ENCODE data around the gene MICU1.
"Not testable (repeated sequence)": the region's sequence is repeated elsewhere in the genome, so short reads cannot be mapped to it uniquely, and the experiment has no call there.

DNA sequence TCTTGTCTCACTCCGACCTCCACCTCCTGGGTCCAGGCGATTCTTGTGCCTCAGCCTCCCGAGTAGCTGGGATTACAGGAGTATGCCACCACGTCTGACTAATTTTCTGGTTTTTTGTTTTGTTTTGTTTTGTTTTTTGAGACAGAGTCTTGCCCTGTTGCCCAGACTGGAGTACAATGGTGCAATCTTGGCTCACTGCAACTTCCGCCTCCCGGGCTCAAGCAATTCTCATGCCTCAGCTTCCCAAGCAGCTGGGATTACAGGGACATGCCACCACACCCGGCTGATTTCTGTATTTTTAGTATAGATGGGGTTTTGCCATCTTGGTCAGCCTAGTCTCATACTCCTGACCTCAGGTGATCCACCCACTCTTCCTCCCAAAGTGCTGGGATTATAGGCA is 158.8 kb downstream of the MICU1 start:
- TF ChIP-seq, protein P1, sequence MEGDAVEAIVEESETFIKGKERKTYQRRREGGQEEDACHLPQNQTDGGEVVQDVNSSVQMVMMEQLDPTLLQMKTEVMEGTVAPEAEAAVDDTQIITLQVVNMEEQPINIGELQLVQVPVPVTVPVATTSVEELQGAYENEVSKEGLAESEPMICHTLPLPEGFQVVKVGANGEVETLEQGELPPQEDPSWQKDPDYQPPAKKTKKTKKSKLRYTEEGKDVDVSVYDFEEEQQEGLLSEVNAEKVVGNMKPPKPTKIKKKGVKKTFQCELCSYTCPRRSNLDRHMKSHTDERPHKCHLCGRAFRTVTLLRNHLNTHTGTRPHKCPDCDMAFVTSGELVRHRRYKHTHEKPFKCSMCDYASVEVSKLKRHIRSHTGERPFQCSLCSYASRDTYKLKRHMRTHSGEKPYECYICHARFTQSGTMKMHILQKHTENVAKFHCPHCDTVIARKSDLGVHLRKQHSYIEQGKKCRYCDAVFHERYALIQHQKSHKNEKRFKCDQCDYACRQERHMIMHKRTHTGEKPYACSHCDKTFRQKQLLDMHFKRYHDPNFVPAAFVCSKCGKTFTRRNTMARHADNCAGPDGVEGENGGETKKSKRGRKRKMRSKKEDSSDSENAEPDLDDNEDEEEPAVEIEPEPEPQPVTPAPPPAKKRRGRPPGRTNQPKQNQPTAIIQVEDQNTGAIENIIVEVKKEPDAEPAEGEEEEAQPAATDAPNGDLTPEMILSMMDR (conservative IDR thresholded peaks at IDR 0.05) = not testable (repeated sequence)
- not testable (repeated sequence) for TF ChIP-seq EZH2 (IDR thresholded peaks at IDR 0.05; ENCODE audit: low read depth)

Measured in PC-9 (cell line).